ENCODE results near the gene TMEM229B.

- TF ChIP-seq CTCF (conservative IDR thresholded peaks at IDR 0.05; ENCODE audit: low read length) = no peak
- no peak for TF ChIP-seq EZH2phosphoT487 (IDR thresholded peaks at IDR 0.05; ENCODE audit: borderline replicate concordance)
Measured at GRCh38 chr14:67532606-67532997, 44.1 kb upstream of the TMEM229B start.

Data from Loucy (cell line).